HepG2 (cell line): ENCODE results near the gene GASK1A. TPM values are rescaled to one million over a fixed set of nuclear protein-coding genes. Genes with fewer than 3 reads are reported as not detected.

Experiments used
- ATAC-seq: fragments of 200-7000 bp; cut with Tn5 transposase; 3 replicates; pipeline ENCODE4 v1.9.1; 2020; ENCODE audit warnings: mild to moderate bottlenecking, moderate library complexity
- BruUV-seq: library from RNA; stranded (reverse); fragments of 400-500 nt; replicated peaks from 2 replicates; lab custom pipeline; 2021; lab: Mats Ljungman, UMichigan
- CTCF ChIA-PET: fragments of 300-600 bp; formaldehyde crosslinking; extraction: SDS; loops from one replicate; lab custom pipeline; 2021; ENCODE audit warnings: low total read pairs, inconsistent platforms, low intra/inter-chr PET ratio; lab: Yijun Ruan, JAX
- POLR2A ChIA-PET: fragments of 350-600 bp; sonication (Branson Sonifier 250); formaldehyde crosslinking; loops from one replicate; lab custom pipeline; 2020; ENCODE audit warnings: antibody characterized with exemption, inconsistent platforms; lab: Yijun Ruan, JAX
- DNase-seq: peaks from one replicate; pipeline ENCODE4 v3.0.0-alpha.2; 2015; ENCODE audit warnings: low spot score
- FAIRE-seq: peaks from 3 replicates; lab custom pipeline; 2011; peaks lifted over from hg19 to GRCh38; lab: Jason Lieb, UNC
- H2AFZ ChIP-seq: one replicate; pipeline ENCODE4 v1.6.1; 2011; ENCODE audit warnings: low read length, inconsistent platforms
- H3K27ac ChIP-seq: fragments of 300-600 bp; 3 replicates; pipeline ENCODE4 v1.8.0; 2011; ENCODE audit warnings: mixed run types, mild to moderate bottlenecking, mixed read lengths, low read length, inconsistent platforms; ENCODE audit not compliant: insufficient read depth; ENCODE audit errors: extremely low read length
- H3K27me3 ChIP-seq, 2 experiments: fragments of 200-600 bp in 1 of 2; 2 replicates in 1 of 2; 3 replicates in 1 of 2; pipeline versions ENCODE4 v1.6.0 to v1.8.0; 2011; ENCODE audit warnings: low read length in 2 of 2, mild to moderate bottlenecking in 2 of 2, moderate library complexity in 2 of 2, inconsistent platforms in 1 of 2; ENCODE audit not compliant: insufficient read depth in 2 of 2, control insufficient read depth in 1 of 2
- H3K36me3 ChIP-seq, 2 experiments: fragments of 200-600 bp in 1 of 2; replicated peaks in 1 of 2; 2 replicates in 1 of 2; 3 replicates in 1 of 2; pipeline versions ENCODE4 v1.5.1 to v1.8.0; 2011; ENCODE audit warnings: low read length in 2 of 2, inconsistent platforms in 1 of 2; ENCODE audit not compliant: insufficient read depth in 2 of 2, control insufficient read depth in 1 of 2
- H3K4me1 ChIP-seq: 2 replicates; pipeline ENCODE4 v1.5.1; 2012; ENCODE audit warnings: low read length, inconsistent platforms; ENCODE audit not compliant: insufficient read depth
- H3K4me2 ChIP-seq: 2 replicates; pipeline ENCODE4 v1.6.0; 2011; ENCODE audit warnings: low read depth, low read length, inconsistent platforms
- H3K4me3 ChIP-seq, 3 experiments: fragments of 200-600 bp in 1 of 3; sonication (generic), shearing (Covaris generic) in 1 of 3; replicated peaks in 1 of 3; 2 replicates each; pipeline ENCODE4 v1.5.1; 2011 to 2016; ENCODE audit warnings: low read length in 3 of 3, inconsistent platforms in 2 of 3, low read depth in 2 of 3, mild to moderate bottlenecking in 2 of 3, control low read depth in 1 of 3, mixed read lengths in 1 of 3; ENCODE audit not compliant: insufficient read depth in 1 of 3
- H3K79me2 ChIP-seq: one replicate; pipeline ENCODE4 v1.6.1; 2011; ENCODE audit warnings: low read length, inconsistent platforms; ENCODE audit not compliant: insufficient read depth
- H3K9ac ChIP-seq: 2 replicates; pipeline ENCODE4 v1.6.0; 2011; ENCODE audit warnings: mild to moderate bottlenecking, low read depth, low read length, inconsistent platforms; ENCODE audit not compliant: insufficient read depth
- H3K9me3 ChIP-seq: 2 replicates; pipeline ENCODE4 v1.5.1; 2012; ENCODE audit warnings: mild to moderate bottlenecking, low read length
- H4K20me1 ChIP-seq: 2 replicates; pipeline ENCODE4 v1.6.0; 2011; ENCODE audit warnings: inconsistent platforms, mild to moderate bottlenecking, low read length, moderate library complexity; ENCODE audit not compliant: insufficient read depth
- GATAD1 ChIP-seq: IDR thresholded peaks from 2 replicates; pipeline ENCODE4 v1.6.1; 2016; ENCODE audit warnings: missing genetic modification reagents, missing compliant biosample characterization
- HMGA1 ChIP-seq: sonication (generic); formaldehyde crosslinking; conservative IDR thresholded peaks from 2 replicates; pipeline ENCODE4 v1.4.0; 2020; ENCODE audit warnings: missing genetic modification reagents
- HNF4G ChIP-seq, 2 experiments: sonication (generic) in 1 of 2; formaldehyde crosslinking in 1 of 2; IDR thresholded peaks; 2 replicates each; pipeline versions ENCODE4 v1.4.0 to v1.6.1; 2011 to 2020; ENCODE audit warnings: borderline replicate concordance in 2 of 2, low read depth in 2 of 2, mild to moderate bottlenecking in 2 of 2, low read length in 1 of 2, missing genetic modification reagents in 1 of 2, moderate library complexity in 1 of 2
- MAFF ChIP-seq: IDR thresholded peaks from 2 replicates; pipeline ENCODE4 v1.6.1; 2011; ENCODE audit warnings: low read depth, low read length, improper control_type of control experiment
- MIER2 ChIP-seq: IDR thresholded peaks from 2 replicates; pipeline ENCODE4 v1.6.1; 2016; ENCODE audit warnings: missing biosample characterization, missing genetic modification reagents
- MYNN ChIP-seq: sonication (generic); formaldehyde crosslinking; IDR thresholded peaks from 2 replicates; pipeline ENCODE4 v1.4.0; 2020; ENCODE audit warnings: mild to moderate bottlenecking, low read depth, missing genetic modification reagents
- NR2F2 ChIP-seq: IDR thresholded peaks from 2 replicates; pipeline ENCODE4 v1.6.1; 2012; ENCODE audit warnings: low read depth, inconsistent platforms, borderline replicate concordance
- SIN3A ChIP-seq: IDR thresholded peaks from 2 replicates; pipeline ENCODE4 v1.6.1; 2011; ENCODE audit warnings: low read depth, mild to moderate bottlenecking, control low read depth, low read length, borderline replicate concordance
- TBP ChIP-seq: sonication (generic); formaldehyde crosslinking; IDR thresholded peaks from 2 replicates; pipeline ENCODE4 v1.5.0; 2020; ENCODE audit warnings: missing genetic modification reagents
- ZMAT3 ChIP-seq: sonication (generic); formaldehyde crosslinking; conservative IDR thresholded peaks from 2 replicates; pipeline ENCODE4 v1.7.0; 2021; ENCODE audit warnings: missing genetic modification reagents
- ZNF382 ChIP-seq: sonication (generic); formaldehyde crosslinking; IDR thresholded peaks from 2 replicates; pipeline ENCODE4 v1.5.0; 2020; ENCODE audit warnings: missing genetic modification reagents, mild to moderate bottlenecking, borderline replicate concordance
- ZNF557 ChIP-seq: sonication (generic); formaldehyde crosslinking; IDR thresholded peaks from 2 replicates; pipeline ENCODE4 v1.4.0; 2020; ENCODE audit warnings: missing genetic modification reagents
- WGBS: methylation state at CpG from one replicate; pipeline ENCODE4 v1.1.6; 2017; ENCODE audit warnings: low lambda C conversion rate; 5-methylcytosine and 5-hydroxymethylcytosine counted together
- in situ Hi-C: cut with HindIII; loops from 2 replicates; pipeline ENCODE4 v1.10.0; 2017; ENCODE audit warnings: low pct_unique_long_range_greater_than_20kb; ENCODE audit not compliant: extremely low pct_ligation_motif_present
- intact Hi-C: fragments of 100-400 bp; cut with micrococcal nuclease; formaldehyde crosslinking; loops from one replicate; pipeline ENCODE4 v1.10.0; 2022; ENCODE audit not compliant: unreplicated experiment
- polyA plus RNA-seq, 8 experiments: library from polyadenylated mRNA; depleted of rRNA in 3 of 8; stranded (reverse) in 7 of 8; unstranded in 1 of 8; fragments of >200 nt; fragmentation: Illumina TruSeq in 4 of 8; extraction: Trizol in 4 of 8; gene quantifications; 2 replicates each; pipeline versions ENCODE4 v1.2.1 to v1.2.3, GENCODE V29; 2011 to 2016; ENCODE audit warnings: low read depth in 4 of 8, missing spikeins in 1 of 8, mixed read lengths in 1 of 8; ENCODE audit not compliant: insufficient read depth in 1 of 8
- total RNA-seq, 5 experiments: library from RNA; depleted of rRNA; stranded (reverse); fragments of >200 nt; fragmentation: Illumina TruSeq; extraction: Trizol; gene quantifications; 2 replicates each; pipeline ENCODE4 v1.2.3, GENCODE V29; 2016; ENCODE audit warnings: low read depth in 1 of 5
- TF ChIP-seq, protein P1 (sequence below): sonication (generic); formaldehyde crosslinking; IDR thresholded peaks from 2 replicates; pipeline ENCODE4 v1.4.0; 2020; ENCODE audit warnings: missing genetic modification reagents, borderline replicate concordance
- TF ChIP-seq, protein P2 (sequence below): sonication (generic); formaldehyde crosslinking; IDR thresholded peaks from 2 replicates; pipeline ENCODE4 v1.5.0; 2020; ENCODE audit warnings: mild to moderate bottlenecking, missing genetic modification reagents, moderate library complexity

The GASK1A gene
- total and polyA plus RNA-seq, 2 of the 13 experiments (the other 11 are each of a cell fraction or from before 2014, with no cell fraction given), result not detected

DNA sequence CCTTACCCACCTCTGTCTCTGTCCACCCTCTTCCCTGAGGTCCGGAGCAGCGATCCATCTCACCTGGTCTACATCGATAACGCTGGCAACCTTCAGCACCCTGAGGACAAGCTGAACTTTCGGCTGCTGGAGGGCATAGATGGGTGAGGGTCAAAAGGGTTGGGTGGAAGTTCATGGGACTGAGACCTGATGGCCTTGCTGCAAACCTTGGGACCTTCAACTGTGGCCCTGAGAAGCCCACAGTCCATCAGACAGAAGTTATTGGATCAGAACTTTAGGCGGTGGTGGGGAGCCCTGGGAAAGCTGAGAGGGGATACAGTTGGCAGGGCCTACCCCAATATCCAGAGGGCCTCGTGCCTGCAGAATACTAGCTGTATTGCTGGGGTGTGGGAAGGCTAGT, 76.3 kb downstream of the GASK1A start:
- no peaks in the 10 kb centered on the region for H3K79me2 ChIP-seq
- no peaks in the 10 kb centered on the region for H4K20me1 ChIP-seq
- ChIA-PET POLR2A (no interaction called here), CTCF (no interaction called here)
- H3K4me1 ChIP-seq, result no peaks in the 10 kb centered on the region
- BruUV-seq, result no TSS peak
- ATAC-seq (no peak), DNase-seq (no peak), FAIRE-seq (no peak)
- H3K4me3 ChIP-seq, result no peak overlapping the region
- no peak overlapping the region for H3K9ac ChIP-seq
- intact Hi-C loops (no loop called here), in situ Hi-C loops (no loop called here)
- H3K4me2 ChIP-seq, result no peak overlapping the region
- TF ChIP-seq TBP (no peak), ZMAT3 (CRISPR knock-in tag) (no peak), ZNF382 (CRISPR knock-in tag) (no peak), MAFF (no peak), MIER2 (CRISPR knock-in tag) (no peak), GATAD1 (CRISPR knock-in tag) (no peak), SIN3A (no peak), NR2F2 (no peak), HNF4G (IDR thresholded peaks at IDR 0.05; ENCODE audit: borderline replicate concordance, low read depth, low read length) (no peak), HNF4G (CRISPR knock-in tag; IDR thresholded peaks at IDR 0.05; ENCODE audit: borderline replicate concordance, low read depth) (no peak), HMGA1 (CRISPR knock-in tag) (no peak), ZNF557 (CRISPR knock-in tag) (no peak), MYNN (CRISPR knock-in tag) (no peak)
- TF ChIP-seq, protein P1, sequence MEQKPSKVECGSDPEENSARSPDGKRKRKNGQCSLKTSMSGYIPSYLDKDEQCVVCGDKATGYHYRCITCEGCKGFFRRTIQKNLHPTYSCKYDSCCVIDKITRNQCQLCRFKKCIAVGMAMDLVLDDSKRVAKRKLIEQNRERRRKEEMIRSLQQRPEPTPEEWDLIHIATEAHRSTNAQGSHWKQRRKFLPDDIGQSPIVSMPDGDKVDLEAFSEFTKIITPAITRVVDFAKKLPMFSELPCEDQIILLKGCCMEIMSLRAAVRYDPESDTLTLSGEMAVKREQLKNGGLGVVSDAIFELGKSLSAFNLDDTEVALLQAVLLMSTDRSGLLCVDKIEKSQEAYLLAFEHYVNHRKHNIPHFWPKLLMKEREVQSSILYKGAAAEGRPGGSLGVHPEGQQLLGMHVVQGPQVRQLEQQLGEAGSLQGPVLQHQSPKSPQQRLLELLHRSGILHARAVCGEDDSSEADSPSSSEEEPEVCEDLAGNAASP (CRISPR knock-in tag), result no peak
- TF ChIP-seq, protein P2, sequence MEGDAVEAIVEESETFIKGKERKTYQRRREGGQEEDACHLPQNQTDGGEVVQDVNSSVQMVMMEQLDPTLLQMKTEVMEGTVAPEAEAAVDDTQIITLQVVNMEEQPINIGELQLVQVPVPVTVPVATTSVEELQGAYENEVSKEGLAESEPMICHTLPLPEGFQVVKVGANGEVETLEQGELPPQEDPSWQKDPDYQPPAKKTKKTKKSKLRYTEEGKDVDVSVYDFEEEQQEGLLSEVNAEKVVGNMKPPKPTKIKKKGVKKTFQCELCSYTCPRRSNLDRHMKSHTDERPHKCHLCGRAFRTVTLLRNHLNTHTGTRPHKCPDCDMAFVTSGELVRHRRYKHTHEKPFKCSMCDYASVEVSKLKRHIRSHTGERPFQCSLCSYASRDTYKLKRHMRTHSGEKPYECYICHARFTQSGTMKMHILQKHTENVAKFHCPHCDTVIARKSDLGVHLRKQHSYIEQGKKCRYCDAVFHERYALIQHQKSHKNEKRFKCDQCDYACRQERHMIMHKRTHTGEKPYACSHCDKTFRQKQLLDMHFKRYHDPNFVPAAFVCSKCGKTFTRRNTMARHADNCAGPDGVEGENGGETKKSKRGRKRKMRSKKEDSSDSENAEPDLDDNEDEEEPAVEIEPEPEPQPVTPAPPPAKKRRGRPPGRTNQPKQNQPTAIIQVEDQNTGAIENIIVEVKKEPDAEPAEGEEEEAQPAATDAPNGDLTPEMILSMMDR (CRISPR knock-in tag), result no peak
- no peak overlapping the region for H2AFZ ChIP-seq
- peaks cover 0 to 18% of the 10 kb centered on the region in 2 experiments; a peak in 3 of 5 replicates for H3K27me3 ChIP-seq
- H3K36me3 ChIP-seq, result no peaks in the 10 kb centered on the region
- WGBS, result 18% methylated on average over 5 of the region's 7 CpGs
- H3K9me3 ChIP-seq, result 0 out of 2 replicates have a peak, but pooled peaks cover 2% of the 10 kb centered on the region
- H3K27ac ChIP-seq, result no peak overlapping the region
